Measurements from ENCODE around the gene WIPF1.

WIPF1 gene

DNA sequence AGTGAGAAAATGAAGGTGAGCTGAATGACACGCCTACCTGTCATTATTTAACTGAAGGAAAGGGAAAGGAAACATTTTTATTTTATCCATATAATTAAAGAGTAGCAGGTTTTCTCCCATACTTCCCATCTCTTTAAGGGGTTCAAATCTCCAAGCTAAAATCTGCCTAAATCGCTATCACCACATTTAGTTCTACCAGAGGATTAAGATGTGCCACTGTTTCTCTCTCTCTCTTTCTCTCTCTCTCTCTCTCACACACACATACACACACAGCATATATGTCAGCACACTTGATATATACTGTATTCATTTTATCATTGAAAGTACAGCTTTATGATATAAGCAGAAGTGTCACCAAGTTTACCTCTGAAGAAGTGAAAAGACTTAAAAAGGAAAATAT, 3.1 kb downstream of the WIPF1 start:
- no peak for DNase-seq

DNA sequence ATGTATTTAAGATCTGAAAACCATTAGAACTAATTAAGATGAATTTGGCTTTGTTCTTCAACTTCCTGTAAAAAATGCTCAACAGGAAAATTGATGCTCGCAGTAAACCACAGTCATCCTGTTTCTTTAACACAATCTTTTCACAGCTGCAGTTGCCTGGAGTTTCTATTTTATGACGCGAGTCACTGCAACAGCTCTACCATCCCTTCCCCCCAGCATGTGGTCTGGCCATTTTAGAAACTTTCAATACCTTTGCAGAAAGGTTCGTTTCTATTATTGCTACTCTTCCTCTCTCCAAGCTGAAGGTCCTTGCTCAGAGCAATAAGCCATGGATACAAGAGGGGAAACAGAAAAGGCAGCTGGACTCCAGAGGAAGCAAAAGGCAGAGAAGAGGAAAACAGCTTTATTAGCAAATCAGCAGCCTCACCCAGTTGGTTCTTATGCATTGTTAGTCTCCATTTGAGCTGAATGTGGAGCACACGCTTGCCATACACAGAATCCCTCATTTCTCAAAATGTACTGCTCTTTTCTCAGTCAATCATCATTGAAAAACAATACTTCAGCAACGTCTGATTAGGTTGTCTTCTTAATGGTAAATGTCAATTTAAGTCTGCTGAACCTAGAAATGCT, 3.9 kb downstream of the WIPF1 start:
- no peak for DNase-seq

DNA sequence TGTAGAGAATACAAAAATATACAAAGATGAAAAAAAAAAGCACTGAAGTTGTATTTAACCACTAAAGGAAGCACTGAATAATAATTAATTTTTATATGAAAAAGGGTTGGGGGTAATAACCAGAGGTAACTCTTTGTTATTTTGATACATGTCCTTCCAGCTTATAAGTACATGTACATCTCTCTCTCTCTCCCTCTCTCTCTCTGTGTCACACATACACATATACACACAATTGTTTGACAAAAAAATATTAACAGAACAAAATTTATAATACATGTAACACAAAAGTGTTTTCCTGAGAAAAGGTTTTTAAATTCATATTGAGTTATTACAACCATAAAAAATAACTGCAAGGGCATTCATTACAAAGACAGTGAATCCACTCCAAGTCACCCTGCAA, 4.6 kb downstream of the WIPF1 start:
- DNase-seq = no peak

DNA sequence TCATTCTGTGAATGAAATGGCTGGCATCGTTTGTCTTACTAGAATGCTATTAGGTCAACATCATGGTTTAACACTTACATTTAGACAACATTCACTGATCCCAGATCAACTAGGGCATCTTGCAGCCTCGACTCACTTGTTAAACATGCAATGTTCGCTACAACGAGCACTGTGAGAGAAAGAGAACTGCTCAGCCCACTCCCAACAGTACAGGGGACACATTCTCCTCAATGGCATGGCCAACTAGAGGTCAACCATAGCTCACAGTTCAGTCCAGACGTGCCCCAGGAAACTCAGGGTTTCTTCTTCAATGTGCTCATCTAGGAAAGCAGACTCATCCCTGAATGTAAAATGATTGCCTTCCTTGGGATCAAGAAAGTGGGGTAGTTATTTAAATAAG, 5.9 kb downstream of the WIPF1 start:
- no peak for DNase-seq

DNA sequence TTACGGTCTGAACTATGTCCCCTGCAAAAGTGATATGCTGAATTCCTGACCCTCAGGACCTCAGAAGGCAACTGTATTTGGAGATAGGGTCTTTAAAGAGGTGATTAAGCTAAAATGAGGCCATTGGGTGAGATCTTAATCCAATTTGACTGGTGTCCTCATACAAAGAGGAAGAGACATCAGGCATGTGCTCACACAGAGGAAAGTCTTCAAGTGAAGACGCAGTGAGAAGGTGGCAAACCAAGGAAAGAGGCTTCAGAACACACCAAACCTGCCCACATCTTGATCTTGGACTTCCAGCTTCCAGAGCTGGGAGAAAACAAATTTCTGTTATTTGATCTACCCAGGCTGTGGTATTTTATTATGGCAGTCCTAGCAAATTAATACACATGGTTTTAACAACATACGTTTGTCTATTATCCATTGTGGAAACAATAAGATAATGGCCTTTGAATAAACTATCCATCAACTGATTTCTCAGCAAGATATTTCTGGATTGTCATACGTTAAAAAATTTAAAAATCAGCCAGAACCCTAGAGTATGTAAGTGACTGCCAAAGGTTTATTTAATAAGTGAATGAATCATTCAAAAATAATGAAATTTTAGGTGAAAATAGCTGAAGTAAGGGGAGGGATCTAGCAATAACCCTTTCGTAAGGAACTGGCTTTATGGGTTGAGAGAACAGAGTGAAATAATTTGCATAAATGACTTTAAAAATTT, 6.5 kb downstream of the WIPF1 start:
- DNase-seq = no peak

DNA sequence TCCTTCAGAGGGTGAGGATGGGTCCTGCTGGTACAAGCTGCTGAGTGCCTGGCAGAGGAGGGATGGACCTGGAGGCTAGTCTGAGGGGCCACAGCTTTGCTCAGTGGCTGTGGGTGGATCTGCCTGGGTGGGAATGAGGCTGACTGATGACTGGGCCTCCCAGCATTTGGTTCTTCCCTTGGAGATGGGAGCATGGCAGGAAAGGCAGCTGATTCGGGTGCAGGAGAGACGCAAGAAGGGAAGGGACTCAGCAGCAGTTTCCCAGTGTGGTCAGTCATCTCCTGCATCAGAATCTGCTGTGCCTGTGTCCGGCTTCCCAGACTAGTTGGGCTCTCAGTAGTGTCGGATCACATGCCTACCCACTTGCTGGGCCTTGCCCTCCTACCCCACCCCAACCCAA, 7.3 kb downstream of the WIPF1 start:
- DNase-seq = no peak

DNA sequence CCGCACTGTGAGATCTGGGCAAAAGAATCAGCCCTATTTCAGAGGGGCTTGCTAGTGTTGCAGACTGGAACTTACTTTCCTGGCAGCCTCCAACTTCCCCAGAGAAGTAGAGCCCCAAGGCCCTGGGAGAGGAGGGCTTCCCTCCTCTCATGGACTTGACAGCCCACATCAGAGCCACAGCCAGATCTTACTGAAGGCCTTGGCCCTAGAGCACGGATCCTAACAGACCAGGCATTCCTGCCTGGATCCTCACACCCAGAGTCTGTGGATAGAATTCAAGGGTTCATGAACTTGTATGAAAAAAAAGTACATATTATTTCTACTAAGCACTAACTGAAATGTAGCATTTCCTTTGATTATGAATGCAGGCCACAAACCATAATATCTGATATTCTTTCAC, 8.3 kb downstream of the WIPF1 start:
- DNase-seq = no peak

DNA sequence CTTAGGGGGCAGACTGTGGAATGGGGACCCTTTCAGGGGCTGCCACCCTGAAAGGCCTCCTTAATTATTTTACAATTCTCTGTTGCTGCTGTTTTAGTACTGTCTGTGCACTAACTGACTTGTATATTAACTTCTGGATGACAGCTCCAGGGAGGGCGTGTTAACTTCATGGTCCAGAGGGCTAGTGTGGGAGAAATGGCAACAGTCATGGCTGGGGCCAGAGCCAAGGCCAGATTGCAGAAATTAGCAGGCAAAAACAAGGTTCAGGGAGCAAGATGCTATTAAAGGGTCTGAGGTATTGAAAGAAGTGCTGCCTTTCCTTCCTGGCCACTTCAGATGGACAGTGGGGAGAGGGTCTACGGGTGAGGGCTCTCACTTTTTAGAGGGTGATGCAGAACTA, 9.1 kb downstream of the WIPF1 start:
- no peak for DNase-seq

DNA sequence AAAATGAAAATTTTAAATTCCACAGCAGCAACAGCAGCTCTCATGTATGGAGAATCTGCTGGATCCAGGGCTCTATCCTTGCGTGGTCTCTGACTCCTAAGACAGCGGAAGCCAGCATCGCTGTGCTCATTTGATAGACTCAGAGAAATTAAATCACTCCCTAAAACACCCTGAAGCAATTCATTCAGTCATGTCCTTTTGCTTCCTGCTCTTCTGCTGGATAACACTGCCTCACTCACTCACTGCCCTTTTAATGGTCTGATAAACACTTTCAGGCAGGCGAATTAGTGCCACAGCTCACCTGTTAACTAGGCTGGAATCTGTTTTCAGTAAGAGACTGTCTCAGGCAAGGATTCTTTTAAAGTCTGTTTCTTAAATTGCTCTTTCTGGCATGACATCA, 10.0 kb downstream of the WIPF1 start:
- no peak for DNase-seq

DNA sequence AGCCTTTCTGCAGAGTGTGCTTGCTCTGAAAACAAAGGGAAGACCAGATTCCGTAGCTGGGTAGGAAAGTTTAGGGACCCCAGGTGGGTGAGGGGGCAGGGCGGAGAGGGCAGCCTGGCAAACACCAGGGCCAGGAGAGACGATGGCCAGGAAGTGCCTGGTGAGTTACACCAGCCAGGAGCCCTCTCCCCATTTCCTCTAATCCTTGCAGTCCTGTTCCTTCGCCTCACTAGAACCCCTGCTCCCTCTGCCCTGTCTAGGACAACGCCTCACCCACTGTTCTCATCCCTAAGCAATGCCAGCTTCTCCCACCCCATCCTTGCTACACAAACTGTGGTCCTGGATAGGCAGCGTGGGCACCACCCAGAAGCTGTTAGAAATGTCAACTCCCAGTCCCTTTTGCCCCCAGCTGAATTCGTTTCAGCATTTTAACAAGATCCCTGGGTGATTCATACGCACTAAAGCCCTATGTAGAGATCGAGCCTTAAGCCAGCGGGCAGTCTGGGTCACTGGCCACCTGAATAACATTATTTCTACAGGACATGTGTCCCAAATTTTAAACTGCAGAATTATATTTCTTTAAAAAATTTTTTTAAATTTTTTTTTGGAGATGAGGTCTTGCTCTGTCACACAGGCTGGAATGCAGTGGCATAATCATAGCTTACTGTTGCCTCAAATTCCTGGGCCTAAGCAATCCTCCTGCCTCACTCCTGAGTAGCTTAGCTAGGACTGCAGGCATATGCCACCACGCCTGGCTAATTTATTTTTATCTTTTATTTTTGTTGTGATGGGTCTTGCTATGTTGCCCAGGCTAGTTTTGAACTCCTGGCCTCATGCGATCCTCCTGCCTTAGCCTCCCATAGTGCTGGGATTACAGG, 10.9 kb downstream of the WIPF1 start:
- DNase-seq = no peak

DNA sequence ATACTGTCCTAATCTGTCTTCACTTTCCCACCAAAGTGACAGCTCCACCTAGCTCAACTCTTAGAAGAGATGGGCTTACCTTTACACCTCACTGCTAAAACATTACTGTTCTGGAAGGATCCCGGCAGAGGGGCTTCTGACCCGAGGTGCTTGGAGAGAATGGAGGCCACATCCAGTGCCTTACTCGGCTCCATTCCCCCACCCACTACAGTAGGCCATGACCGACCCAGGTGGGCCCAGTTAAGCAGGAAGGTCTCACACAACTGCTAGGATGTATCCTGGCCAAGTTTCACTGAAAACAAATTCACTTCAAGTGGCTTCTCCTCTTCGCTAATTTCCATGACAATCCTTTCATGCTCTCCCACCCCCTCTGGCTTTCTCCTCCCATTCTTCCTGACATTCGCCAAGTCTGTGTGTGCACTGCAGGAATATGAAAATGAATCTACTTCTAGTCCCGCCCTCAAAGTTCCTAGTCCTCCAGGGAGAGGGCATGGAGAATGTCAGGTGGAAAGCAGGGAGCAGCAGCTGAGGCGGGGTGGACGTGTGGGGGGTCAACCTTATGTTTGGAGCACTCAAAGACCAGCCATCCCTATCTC, 11.8 kb downstream of the WIPF1 start:
- no peak for DNase-seq

DNA sequence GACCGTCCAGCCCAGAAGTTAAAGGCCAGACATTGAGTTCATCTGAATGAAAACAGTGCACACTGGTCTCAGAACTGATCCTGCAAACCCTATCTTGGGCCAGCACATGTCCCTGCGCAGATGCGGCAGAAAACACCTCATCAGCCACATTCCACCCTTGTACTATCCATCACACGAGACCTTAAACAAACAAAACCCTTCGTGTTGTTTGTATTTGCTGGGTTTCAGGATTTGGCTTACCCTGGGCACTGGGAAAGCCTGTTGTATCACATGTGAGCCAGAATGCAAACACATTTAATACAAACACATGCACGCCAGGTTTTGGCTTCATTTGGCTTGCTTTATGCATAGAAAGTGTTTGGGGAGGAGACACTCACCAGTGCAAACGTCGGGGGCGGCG, 12.5 kb downstream of the WIPF1 start:
- no peak for DNase-seq

DNA sequence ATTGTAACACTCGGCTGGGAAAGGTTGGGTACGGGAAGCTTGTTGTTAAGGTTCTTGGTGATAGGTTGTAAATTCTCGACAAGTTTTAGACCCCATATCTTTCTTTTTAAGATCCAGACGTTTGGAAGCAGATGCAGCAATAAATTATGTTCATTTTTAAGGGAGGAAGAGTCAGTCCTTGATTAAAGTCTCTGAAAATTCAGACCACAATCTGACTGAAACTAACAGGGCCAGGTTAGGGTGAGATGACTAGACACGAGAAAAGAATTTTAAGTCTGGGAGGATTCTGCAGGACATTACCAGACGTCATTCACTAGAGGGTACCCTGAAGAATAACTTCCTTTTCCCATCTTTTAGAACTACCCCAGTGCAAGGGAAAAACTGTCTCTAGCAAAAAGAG, 16.1 kb downstream of the WIPF1 start:
- DNase-seq = no peak

DNA sequence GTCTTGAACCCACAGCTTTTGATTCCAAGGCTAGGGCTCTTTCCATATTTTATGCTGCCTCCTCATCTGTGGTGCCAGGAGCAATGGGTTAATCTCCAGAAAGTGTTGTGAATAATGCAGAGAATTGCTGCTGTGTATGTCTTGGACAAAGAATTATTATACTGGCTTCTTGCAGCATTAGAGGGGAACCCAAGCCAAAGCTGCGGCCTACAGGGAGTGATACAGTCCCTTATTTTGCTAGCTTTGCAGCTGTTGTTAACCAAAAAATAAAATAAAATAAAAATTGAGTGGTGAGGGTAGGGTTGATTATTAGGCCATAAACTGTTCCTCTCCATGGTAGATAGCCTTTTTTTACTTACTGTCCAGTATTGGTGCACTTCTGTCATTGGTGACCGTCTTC, 16.7 kb downstream of the WIPF1 start:
- no peak for DNase-seq

DNA sequence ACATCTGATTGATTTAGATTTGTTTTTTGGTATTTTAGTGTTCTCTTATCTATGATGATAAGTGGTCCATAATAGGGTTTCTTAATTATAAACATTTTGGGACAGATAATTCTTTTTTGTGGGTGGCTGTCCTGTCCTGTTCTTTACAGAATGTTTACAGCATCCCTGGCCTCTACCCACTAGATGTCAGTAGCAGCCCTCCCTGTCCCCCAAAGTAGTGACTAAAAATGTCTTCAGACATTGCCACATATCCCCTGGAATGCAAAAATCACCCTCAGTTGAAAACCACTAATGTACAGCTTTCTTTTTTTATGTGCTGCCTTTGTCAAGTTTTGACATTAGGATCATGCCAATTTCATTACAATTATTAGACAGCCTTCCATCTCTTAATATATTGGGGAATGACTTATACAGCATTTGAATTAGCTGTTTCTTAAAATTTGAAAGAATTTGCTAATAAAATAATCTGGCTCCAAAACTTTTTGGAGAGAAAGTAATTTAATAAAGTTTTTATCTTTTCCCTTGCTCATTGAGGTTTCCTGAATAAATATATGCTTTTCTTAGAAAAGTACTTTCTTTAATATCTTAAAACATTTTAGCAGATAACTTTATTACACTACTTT, 19.5 kb downstream of the WIPF1 start:
- no peak for DNase-seq

DNA sequence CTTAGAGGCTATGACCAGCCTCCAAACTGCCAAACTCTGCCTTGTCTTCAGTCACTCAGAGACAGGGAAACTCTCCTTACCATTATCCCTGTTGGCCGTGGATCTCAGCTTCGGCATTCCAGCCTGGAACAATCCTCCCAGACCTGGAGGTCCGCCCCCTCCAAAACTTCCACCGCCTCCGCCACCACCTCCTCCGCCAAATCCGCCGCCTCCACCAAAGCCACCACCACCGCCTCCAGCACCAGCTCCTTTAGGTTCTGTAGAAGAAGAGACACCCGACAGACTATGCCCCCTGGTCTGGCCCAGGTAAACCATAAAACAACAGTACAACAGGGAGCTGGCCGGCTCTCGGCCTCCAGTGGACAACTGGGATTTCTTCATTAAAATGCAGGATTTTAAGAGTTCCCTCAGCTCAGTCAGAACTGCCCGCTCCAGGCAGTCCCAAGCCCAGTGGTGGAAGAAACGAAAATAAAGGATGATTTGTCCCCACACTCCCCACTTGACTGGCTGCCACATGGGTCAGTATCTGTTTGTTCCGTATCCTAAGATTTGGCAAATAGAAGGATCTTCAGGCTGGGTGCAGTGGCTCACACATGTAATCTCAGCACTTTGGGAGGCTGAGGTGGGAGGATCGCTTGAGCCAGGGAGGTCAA, 22.4 kb downstream of the WIPF1 start:
- DNase-seq = no peak

DNA sequence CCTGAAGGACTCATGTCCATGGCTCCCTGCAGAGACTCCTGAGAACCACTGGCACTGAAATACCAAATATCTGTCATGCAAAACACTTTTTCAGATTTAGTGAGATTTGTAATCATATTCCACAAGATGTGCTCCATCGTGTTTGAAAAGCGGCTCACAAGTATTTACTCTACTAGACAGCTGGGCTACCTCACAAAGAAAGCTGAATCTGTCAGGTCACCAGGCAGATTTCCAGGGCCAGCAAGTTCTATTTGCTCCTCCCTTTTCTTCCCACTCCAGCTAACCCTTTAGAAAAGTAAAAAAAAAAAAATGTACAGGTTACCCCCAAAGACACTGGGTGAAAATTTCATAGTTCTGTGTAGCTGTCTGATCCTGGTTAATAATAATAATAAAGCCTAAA, 22.9 kb downstream of the WIPF1 start:
- DNase-seq = no peak

DNA sequence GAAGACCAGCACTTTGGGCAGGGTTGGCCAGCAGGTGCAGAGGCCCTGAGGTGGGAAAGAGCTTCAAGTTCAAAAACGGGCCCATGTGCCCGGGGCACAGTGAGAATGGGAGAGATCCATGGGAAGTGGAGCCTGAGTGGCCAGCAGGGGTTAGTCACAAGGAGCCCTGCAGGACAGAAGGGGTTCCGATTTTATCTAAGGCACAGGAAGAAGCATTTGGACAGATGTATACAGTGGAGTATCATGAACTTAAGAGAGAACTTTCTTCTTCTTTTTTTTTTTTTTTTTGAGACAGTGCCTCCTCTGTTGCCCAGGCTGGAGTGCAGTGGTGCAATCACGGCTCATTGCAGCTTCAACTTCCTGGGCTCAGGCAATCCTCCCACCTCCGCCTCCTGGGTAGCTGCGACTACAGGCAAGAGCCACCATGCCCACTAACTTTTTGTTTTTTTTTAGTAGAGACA, 24.0 kb downstream of the WIPF1 start:
- DNase-seq = no peak

DNA sequence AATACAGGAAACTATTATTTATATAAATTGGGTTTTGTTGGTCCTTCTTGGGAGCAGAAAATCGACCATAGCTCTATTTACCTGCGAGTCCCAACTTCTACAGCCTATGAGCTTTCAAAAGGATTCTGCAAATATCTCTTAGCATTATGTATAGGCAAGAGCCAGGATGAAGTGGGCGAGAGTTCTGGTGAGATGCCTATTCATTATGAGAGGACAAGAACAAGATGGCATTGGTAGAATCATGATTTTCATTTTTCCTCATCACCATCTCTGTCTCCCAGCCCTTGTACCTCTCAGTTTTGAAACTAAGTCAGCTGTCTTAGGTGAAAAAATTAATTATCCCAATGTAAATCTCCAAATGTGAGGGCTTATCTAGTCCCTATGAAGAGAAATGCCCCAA, 25.0 kb downstream of the WIPF1 start:
- no peak for DNase-seq

DNA sequence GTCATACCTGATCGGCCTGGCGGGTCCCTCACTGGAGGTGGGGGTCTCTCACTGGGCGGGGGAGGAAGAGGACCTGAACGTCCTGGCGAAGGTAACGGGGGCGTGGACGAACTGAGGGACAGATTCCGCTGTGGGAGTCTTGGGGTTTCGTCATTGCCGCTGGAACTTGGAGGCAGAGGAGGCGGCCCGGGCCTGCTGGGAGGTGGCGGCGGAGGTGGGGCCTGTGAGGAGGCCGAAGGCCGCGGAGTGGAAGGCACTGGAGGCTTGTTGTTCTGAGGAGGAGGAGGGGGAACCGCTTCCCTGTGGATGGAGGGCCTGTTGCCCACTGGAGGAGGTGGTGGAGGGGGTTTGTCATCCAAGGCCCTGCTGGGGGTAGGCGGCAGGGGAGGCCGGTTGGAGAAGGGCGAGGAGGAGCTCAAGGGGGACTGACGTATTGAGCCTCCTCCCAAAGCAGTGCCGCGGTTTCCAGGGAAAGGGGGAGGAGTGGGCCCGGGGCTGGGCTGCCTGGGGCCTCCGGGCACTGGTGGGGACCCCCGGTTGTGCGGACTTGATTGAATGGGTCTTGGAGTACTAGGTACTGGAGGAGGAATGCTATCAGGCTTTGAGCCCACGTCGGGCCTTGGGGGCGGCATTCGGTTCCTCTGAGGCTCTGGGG, 25.8 kb downstream of the WIPF1 start:
- no peak for DNase-seq

DNA sequence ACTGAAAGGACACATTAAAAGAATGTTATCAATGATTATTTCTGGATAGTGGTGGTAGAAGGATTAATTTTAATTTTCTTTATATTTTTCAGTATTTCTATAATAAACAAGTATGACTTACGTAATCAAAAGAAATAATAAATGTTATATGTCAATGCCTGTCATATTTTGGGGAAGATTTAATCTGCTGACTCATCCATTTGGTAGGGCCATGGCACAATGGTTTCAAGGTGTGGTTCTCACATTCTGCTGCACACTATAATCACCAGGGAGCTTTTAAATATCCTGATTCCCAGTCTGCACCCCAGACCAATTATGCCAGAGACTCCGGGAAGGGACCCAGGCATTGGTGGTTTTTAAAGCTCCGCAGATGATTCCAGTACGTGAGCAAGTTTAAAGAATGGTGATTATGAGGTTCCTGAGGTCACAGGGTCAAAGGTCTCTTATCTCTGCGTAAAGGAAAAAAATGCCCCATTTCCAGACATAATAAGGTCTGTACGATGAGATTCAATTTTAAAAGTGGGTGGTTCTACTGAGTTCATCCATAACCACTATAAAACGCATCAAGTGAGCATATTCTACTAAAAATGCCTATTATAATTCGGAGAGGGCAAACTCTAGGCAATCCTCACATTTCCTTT, 27.2 kb downstream of the WIPF1 start:
- no peak for DNase-seq
